IMR-90 (cell line): Measurements from ENCODE around the gene MYO1D.

Experiments used
- BHLHE40 ChIP-seq: fragments of 150-350 bp; IDR thresholded peaks from 2 replicates; pipeline ENCODE4 v1.6.1; 2016; ENCODE audit warnings: mild to moderate bottlenecking, low read depth, low read length
- CEBPB ChIP-seq: IDR thresholded peaks from 2 replicates; pipeline ENCODE4 v1.6.1; 2012; ENCODE audit warnings: low read depth, low read length, improper control_type of control experiment
- CHD1 ChIP-seq: IDR thresholded peaks from 2 replicates; pipeline ENCODE4 v1.6.1; 2012; ENCODE audit warnings: low read depth, low read length, improper control_type of control experiment
- CTCF ChIP-seq: conservative IDR thresholded peaks from 2 replicates; pipeline ENCODE4 v1.5.1; 2012; ENCODE audit warnings: mild to moderate bottlenecking, low read depth, low read length, improper control_type of control experiment
- FOS ChIP-seq: fragments of 150-350 bp; IDR thresholded peaks from 2 replicates; pipeline ENCODE4 v1.6.1; 2016; ENCODE audit warnings: low read depth, low read length
- MAFK ChIP-seq: IDR thresholded peaks from 2 replicates; pipeline ENCODE4 v1.6.1; 2012; ENCODE audit warnings: low read depth, low read length, improper control_type of control experiment
- MAZ ChIP-seq: IDR thresholded peaks from 2 replicates; pipeline ENCODE4 v1.6.1; 2012; ENCODE audit warnings: low read depth, mild to moderate bottlenecking, low read length, improper control_type of control experiment, moderate library complexity, borderline replicate concordance
- POLR2A ChIP-seq: IDR thresholded peaks from 2 replicates; pipeline ENCODE4 v1.6.1; 2012; ENCODE audit warnings: mild to moderate bottlenecking, low read depth, low read length
- RAD21 ChIP-seq: IDR thresholded peaks from 2 replicates; pipeline ENCODE4 v1.6.1; 2012; ENCODE audit warnings: low read length, improper control_type of control experiment
- RCOR1 ChIP-seq: IDR thresholded peaks from 2 replicates; pipeline ENCODE4 v1.6.1; 2012; ENCODE audit warnings: mild to moderate bottlenecking, low read length, improper control_type of control experiment; ENCODE audit not compliant: insufficient replicate concordance
- RFX5 ChIP-seq: IDR thresholded peaks from 2 replicates; pipeline ENCODE4 v1.8.0; 2012; ENCODE audit warnings: low read depth, mild to moderate bottlenecking, low read length, moderate library complexity
- SMC3 ChIP-seq: fragments of 150-350 bp; IDR thresholded peaks from 2 replicates; pipeline ENCODE4 v1.6.1; 2016; ENCODE audit warnings: low read depth, mild to moderate bottlenecking, antibody characterized with exemption, low read length, moderate library complexity

- TF ChIP-seq CTCF = no peak
- TF ChIP-seq SMC3 = no peak
- TF ChIP-seq RAD21 = no peak
- no peak for TF ChIP-seq CHD1
- no peak for TF ChIP-seq RFX5
- no peak for TF ChIP-seq BHLHE40
- no peak for TF ChIP-seq POLR2A
- TF ChIP-seq MAZ = no peak
- no peak for TF ChIP-seq FOS
- TF ChIP-seq CEBPB = no peak
- no peak for TF ChIP-seq RCOR1
- TF ChIP-seq MAFK = no peak
These were observed 366.5 kb downstream of the MYO1D start for GRCh38 chr17:32510466-32510865.
